GM19438 (cell line): Measurements from ENCODE around the gene ARHGEF39.

Experiments used
- ATAC-seq: cut with Tn5 transposase; IDR thresholded peaks from one replicate; pipeline ENCODE4 v1.9.1; 2021; ENCODE audit warnings: low read depth; ENCODE audit not compliant: unreplicated experiment

ARHGEF39 gene

DNA sequence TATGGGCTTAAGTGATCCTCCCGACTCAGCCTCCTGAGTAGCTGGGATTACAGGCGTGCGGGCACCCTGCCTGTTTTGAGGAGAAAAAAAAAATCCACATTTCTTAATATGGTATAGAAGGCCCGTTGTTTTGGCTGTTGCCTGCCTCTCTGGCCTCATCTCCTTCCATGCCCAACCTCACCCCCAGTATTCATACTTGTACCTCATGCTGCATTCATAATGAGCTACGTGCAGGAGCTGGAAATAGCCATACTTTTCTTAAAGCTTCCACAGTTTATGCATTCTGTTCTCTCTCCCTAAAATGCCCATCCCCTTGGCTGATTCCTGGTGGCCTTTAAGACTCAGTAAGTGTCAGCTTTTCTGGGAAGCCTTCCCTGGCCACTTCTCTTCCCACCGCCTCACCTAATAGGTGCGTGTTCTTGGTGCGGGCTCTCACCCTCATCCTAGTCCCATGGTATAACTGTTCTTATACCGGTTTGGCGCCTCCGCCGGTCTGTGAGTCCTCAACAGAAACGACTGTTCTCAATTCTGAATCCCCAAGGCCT is 26.8 kb upstream of the ARHGEF39 start:
- no peak for ATAC-seq

DNA sequence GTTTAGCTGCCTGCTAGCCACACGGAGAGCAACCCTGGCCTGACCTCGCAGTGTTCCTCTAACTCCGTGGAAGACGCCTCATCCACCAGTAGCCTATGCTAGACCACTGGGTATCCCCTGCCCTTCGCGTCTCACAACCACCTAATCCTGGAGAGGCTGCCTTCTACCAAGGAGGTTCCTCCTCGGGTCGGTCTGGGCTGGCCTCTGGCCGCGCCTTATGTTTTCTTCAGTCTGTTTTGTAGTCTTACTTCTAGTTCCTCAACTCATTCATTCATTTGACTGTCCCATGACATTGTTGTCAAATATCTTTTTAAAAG is 26.3 kb upstream of the ARHGEF39 start:
- ATAC-seq, result no peak

DNA sequence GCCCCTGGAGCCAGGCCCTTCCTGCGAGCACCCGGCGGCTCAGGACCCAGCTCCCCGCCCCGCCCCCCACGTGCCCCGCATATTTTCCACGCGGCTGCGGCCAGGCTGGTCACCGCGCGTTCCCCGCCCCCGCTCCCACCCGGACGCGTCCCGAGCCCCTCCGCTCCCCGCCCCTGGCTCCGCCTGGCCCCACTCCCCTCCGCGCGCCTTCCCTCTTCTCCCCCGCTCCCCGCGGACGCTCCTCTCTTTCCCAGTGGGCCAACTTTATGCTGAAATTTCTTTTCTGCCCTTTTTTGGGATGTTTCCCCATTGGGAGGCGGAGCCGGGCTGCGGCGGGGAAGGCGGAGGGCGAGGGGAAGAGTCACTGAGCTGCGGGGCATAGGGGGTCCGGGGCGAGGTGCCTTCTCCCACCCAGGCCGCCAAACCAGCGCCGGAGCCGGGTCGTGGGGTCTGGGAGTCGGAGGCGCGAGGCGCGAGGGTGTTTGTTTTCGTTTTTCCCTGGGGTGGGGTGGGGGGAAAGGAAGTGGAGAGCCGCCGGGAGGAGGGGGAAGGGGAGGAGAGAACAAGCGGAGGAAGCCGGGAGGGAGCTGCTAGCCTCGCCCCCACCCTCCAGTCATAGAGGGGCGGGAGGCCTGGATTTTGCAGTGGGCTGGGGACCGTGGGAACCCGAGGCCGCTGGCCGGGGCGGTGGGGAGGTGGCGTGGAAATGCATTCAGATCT is 25.8 kb upstream of the ARHGEF39 start:
- ATAC-seq, result no peak

DNA sequence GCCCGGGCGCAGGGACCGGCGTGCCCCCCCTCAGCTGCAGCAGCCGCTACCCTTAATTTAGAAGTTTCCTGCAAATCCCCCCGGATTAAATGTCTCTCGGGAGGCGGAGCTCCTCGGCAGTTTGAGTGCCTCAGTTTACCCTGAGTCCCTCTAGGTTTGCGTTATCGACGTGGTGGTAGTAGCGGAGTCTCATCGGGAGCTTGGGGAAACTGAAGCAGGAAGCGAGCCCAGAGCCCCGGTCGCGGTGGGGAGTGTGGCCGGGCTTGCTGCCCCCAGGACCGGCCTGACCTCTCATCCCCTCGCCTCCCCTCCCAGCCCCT is 25.3 kb upstream of the ARHGEF39 start:
- ATAC-seq, result no peak

DNA sequence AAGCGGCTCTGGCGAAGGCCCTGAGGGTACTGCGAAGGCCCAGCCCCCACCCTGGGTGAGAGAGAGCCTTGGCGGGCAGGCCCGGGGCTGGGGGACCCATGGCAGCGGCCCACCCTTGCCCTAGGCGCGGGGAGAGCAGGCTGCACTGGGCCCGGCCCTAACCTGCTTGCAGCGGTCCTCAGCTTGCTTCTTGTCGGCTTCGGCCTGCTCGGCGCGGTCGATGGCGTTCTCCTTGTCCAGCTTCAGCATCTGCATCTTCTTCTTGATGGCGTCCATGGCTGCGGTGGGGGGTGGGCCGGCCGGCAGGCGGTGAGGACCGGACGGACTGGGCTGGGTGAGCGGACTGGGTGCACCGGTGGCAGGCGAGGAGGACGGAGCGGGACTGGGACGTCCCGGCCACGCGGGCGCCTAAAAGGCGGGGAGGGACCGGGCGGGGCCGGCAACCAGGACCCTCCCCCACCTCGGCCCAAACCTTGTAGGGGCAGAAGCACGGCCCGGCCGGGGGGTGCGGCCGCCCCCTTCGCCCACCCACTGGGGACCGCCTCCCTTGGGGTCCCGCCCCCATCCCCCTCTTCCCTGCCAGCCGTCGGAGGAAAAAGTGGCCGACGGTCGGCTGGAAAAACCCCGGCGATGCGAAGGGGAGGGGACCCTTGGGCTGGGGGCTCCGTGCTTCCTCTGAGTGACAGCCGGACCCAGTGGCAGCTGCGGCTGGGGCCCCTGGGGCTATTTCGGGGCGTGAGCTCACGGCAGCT is 24.7 kb upstream of the ARHGEF39 start, which contains the start of gene TPM2:
TPM2 (minus strand) TSS at position 384 of the 752 bp plus-strand sequence; CDS start at position 276, 108 bp downstream.
- no peak for ATAC-seq

DNA sequence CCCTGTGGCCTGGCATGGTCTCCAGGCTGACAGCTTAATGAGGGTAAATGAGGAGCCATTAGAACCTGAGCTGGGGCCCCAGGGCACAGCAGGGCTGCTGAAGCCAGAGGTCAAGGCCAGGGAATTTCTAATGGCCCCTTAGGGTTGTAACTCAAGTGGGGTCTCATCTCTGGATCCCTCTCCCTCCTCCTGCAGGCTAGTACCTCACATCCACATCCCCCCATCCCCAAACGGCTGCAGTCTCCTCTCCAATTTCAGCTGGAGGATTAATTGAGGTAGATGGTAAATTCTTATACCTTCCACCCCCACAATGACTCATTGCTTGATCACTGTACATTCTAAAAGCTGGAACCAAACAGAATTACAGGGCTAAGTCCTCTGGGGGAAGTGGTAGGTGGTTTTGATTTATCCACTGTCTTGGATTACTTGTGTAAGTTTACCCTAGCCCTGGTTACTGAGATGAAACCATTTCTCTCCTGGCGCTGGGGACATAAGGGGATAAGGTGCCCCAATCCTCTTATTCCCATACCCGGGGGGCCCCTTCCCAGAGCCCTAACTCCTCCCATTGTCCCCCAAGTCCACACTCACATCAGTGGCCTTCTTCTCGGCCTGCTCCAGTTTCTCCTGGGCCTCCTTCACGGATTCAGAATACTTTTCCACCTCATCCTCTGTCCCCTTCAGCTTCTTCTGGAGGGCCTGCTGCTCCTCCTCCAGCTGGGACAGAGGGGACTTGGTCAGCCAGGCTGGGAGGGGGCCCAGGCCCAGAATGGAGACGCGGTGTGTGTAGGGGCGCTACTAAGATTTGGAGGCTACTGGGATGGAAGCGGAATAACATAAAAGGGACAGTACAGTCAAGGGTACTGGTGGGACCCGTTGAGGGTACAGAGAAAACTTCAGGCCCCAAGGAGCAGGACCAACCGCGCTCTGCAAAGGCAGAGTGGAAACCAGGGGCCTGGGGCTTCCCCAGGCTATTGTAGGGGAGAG is 23.9 kb upstream of the ARHGEF39 start:
- no peak for ATAC-seq

DNA sequence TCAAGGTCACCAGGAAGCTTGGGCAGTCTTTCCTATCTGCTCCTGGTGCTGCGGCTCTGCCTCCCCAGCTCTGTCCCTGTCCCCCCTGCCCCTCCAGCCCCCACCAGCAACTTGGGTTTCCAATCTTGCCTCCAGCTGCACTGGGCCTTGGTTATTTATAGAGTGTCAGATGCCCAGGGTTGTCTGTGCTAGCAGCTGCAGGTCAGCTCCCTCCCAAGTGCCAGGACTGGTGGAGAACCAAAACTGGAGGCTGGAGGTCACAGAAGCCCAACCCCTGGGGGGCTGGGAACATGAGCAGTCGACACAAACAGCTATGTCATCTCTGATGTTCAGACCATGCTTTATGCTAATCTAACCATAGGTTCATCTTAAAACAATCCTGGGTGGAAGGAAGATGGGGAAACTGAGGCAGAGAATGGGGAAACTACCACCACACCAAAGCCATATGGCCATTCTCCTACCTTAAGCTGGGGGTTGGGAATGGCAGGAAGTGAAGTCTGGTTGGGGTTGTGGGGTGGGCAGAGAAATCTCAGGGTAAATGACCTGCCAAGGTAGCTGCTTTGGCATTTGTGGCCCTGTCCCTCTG is 23.1 kb upstream of the ARHGEF39 start:
- no peak for ATAC-seq

DNA sequence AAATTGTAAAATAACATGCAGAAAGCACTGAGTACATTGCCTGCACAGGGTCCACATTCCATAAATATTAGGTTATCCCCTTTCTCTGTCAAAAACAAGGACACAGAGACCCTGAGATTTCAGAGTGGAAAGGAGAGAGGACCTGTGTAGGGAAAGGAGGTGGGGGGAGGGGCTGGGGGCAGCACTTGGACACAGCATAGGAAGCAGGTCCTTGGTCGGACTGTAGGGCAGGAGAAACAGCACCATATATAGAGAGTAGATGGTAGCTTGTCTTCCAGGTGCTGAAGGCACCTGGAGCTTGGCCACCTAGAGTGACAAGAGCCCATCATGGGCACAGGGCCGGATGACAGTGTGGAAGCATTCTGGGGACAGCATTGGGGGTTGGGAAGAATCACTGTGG is 22.3 kb upstream of the ARHGEF39 start:
- no peak for ATAC-seq

DNA sequence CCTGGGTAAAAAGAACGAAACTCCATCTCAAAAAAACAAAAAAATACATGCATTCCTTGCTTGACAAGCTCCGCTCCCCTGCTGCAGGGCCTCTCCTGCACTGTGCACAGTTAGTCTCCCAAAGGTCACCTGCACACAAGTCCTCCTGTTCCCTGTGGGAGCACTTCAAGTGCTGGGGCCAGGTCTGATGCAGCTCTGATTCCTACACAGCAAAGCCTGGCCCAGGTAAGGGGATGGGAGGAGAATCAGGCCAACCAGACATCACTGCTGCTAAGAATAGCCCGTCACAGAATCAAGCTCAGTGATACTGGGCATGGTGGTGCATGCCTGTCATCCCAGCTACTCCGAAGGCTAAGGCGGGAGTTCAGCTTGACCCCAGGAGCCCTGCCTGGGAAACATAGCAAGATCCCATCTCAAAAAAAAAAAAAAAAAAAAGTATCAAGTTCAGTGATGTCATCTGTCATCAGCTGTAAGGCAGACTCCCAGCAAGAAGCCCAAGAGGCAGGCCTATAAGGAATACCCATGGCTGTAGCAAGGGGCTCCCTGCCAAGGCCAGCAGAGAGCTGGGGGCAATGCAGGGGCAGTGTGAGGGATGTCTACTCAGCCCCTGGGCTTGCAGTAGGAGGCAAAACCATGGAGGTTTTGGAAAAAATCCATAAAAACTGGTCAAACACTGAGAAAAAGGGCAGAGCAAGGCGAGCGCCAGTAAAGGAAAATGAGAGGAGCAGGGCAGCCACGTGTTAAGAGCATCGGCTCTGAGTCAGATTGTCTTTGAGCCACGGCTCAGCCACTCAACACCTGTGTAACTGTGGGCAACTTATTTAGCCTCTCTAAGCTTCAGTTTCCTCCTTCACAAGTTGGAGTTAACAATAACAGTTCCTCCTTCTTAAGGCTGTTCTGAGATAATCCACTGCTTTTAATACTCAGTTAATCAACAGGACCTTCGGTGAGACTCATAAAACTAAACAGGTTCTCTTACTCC is 21.5 kb upstream of the ARHGEF39 start:
- ATAC-seq, result no peak

DNA sequence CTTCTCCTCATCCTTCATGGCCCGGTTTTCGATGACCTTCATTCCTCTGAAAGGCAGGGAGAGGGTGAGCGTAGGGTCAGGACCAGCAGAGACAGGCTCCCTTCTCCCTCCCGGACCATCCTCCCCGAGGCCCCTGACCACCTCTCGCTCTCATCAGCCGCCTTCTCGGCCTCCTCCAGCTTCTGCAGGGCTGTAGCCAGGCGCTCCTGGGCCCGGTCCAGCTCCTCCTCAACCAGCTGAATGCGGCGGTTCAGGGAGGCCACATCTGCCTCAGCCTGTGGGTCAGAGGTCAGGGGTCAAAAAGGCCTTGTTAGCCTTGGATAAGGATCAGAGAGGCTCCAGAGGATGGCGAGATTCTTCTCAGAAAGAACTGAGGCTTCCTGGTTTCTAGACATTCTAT is 20.5 kb upstream of the ARHGEF39 start:
- no peak for ATAC-seq

DNA sequence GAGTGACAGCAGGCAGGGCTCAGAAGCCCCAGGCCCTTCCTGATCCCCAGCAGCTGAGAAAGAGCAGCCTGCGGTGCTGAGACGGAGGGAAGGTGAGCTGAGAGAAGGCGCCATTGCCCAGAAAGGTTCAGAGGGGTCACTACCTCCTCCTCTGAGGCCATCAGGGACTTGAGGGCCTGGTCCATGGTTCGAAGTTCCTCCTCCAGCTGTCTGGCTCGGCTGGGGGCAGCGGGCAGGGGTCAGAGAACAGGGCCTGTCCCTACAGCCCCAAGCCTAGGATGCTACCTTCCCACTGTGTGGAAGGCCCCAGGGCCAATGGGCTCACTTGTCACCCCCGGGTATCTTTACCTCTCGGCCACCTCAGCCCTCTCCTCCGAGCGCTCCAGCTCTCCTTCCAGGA is 19.9 kb upstream of the ARHGEF39 start:
- no peak for ATAC-seq

DNA sequence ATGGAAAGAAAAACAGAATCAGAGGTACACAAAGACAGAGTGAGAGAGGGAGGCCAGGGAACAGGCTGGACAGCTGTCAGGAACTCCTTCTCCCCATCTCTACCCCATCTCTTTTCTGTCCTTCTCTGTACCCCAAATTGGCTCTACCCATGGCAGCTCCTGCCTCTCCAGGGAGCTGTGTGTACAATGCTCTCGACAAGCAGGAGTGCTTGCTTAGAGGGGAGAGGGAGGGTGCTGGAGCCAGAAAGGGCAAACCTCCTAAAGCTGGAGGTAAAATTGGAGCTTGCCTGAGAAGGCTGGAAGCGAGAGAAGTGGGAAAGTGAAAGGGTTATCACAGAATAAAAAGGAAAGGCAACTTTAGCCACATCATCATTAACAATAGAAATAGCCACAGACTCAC is 18.3 kb upstream of the ARHGEF39 start:
- ATAC-seq, result no peak

DNA sequence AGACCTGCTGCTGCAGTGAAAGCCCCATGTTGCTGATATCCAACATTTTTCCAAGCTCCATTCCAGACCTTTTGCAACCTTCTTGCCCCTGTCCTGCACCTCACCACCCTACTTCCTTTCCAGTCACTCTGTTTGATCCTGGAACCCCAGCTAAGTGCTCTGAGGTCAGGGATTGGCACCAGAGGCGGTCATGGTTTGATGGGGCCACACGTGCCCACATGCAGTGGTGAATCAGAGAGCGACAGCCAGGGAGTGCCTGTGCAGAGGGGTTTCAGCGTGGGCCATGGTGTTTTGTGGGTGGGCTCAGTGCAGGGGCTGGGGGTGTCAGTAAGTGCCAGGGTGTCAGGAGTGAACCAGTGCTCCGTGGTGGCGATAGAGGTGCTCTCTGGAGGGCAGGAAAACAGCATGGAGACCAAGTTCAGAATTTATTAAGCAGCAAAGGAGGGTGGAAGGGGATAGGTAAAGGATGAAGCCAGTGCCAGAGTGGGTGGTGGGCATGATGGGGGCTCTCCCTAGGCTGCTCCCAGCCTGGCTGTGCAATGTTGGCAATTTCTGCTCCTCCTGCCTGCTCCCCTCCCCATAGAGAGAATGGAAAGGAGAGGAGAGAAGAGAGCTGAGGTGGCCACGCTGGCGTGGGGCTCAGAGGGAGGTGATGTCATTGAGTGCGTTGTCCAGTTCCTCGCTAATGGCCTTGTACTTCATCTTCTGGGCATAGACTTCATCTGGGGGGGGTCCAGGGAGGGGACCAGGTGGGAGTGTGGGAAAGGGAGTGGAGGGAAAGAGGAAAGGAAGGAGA is 17.7 kb upstream of the ARHGEF39 start:
- ATAC-seq, result no peak

DNA sequence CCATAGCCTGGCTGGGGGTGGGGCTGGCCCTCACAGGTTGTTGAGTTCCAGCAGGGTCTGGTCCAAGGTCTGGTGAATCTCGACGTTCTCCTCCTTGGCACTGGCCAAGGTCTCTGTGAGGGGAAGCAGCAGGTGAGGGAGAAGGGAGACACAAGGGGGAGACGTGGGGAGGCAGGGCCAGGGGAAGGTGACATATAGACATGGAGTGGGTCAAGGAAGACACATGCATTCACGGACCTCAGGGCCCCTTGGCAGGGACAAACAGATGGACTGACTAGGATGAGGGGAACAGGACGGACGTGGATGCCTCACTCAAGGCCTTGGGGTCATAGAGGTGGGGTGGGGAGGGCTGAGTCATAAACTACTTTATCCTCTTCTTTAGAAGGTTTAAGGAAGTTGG is 17.1 kb upstream of the ARHGEF39 start:
- ATAC-seq, result no peak

DNA sequence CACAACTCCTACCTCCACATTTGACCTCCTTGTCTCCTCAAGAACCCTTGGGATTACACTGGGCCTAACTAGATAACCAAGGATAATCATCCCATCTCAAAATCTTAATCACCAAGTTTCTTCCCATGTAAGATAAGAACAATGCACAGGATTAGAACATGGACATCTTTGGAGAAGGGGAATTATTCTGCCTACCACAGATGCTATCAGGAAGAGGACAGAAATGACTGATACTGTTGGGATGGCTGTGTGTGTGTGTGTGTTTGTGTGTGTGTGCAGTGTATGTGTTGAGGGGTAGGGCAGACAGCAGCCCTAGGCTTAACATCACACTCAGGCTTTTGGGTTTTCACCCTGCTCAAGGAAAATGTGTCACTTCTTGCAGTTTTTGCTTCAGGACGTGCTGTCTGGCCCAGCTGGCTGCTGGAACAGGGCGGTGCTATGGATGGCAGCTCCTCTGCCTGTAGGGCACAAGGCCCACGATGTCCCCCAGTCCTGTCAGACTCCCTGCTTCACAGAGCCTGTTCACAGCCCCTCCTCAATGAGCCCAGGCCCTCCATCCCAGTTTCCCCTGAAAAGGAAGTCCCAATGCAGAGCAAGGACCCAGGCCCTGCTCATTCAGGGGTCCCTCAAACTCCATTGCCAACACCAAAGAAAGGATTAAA is 16.5 kb upstream of the ARHGEF39 start:
- ATAC-seq, result no peak

DNA sequence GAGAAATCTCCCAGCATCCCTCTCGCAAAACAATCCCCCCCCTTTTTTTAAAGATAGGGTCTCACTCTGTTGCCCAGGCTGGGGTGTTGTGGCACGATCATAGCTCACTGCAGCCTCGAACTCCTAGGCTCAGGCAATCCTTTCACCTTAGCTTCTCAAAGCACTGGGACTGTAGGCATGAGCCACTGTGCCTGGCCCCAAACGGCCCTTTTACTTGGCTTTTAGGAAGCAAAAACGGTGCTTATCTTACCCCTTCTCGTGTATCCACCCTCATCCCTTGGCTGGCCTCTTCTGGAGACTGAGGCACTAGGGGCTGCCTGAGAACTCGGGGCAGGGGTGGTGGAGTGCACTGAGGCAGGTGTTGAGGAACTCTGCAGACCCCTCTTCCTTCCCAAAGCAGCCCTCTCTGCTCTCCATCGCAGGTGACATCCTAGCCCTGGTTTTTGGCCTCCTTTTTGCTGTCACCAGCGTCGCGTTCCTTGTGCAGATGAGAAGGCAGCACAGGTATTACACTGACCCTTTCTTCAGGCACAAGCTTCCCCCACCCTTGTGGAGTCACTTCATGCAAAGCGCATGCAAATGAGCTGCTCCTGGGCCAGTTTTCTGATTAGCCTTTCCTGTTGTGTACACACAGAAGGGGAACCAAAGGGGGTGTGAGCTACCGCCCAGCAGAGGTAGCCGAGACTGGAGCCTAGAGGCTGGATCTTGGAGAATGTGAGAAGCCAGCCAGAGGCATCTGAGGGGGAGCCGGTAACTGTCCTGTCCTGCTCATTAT is 15.5 kb upstream of the ARHGEF39 start:
- no peak for ATAC-seq

DNA sequence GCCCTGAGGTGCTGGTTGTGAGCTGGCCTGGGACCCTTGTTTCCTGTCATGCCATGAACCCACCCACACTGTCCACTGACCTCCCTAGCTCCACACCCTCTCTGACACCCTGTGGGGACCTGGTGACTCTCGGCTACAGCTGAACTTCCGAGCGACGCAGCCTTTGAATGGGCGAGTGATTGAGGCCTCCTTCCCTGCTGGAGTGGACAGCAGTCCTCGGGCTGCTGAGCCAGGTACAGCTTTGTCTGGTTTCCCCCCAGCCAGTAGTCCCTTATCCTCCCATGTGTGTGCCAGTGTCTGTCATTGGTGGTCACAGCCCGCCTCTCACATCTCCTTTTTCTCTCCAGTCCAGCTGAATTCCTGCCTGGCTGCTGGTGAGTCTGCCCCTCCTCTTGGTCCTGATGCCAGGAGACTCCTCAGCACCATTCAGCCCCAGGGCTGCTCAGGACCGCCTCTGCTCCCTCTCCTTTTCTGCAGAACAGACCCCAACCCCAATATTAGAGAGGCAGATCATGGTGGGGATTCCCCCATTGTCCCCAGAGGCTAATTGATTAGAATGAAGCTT is 14.9 kb upstream of the ARHGEF39 start:
- ATAC-seq, result no peak
